ENCODE data around the gene CABP4. TPM values are rescaled to one million over a fixed set of nuclear protein-coding genes. Genes with fewer than 3 reads are reported as not detected.

Gene CABP4
- total RNA-seq, 4 donors from 2014 or later, result 0.19 to 0.55 (median 0.30) TPM

DNA sequence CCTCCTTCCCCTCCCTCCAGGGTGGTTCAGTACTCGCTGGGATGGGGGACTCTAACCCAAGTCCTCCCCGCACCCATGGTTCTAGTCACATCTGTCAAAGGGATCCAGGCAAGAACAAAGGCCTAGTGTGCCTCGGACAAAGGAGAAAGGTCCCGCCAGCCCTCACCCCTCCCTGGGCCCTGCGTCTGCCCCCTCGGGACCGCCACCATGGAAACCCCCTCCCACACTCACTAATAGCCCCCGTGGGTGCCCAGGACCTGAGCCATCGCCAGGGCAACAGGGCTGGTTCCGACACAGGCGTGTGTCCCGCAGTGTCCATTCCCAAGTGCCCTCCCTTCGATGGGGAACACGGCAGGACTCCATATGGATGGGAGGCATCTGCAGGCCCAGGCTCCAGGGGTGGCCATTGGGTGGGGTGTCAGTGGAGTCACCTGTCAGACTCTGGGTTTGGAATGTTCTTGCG lies 44.8 kb upstream of the CABP4 start:
- DNase-seq (no peak), ATAC-seq (no peak)
- Histone ChIP-seq H3K27me3 (peaks cover 17 to 31% (median 25%) of the 10 kb centered on the region in 3 donors), H3K4me1 (peaks cover 0 to 6% of the 10 kb centered on the region in 2 donors), H3K9me3 (no peaks in the 10 kb centered on the region), H3K36me3 (no peaks in the 10 kb centered on the region), H3K27ac (no peak overlapping the region), H3K4me3 (no peak overlapping the region)
- in situ Hi-C loops (cut with MboI; ENCODE audit: low sequenced_read_pairs in 4 of 4) (no loop called here), intact Hi-C loops (cut with DNase I; ENCODE audit: low total_unique reads) (no loop called here)
- TF ChIP-seq POLR2A (IDR thresholded peaks at IDR 0.05), result no peak
- TF ChIP-seq, protein P1, sequence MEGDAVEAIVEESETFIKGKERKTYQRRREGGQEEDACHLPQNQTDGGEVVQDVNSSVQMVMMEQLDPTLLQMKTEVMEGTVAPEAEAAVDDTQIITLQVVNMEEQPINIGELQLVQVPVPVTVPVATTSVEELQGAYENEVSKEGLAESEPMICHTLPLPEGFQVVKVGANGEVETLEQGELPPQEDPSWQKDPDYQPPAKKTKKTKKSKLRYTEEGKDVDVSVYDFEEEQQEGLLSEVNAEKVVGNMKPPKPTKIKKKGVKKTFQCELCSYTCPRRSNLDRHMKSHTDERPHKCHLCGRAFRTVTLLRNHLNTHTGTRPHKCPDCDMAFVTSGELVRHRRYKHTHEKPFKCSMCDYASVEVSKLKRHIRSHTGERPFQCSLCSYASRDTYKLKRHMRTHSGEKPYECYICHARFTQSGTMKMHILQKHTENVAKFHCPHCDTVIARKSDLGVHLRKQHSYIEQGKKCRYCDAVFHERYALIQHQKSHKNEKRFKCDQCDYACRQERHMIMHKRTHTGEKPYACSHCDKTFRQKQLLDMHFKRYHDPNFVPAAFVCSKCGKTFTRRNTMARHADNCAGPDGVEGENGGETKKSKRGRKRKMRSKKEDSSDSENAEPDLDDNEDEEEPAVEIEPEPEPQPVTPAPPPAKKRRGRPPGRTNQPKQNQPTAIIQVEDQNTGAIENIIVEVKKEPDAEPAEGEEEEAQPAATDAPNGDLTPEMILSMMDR (IDR thresholded peaks at IDR 0.05 in 4 of 5, conservative IDR thresholded peaks at IDR 0.05 in 1 of 5), result no peak

DNA sequence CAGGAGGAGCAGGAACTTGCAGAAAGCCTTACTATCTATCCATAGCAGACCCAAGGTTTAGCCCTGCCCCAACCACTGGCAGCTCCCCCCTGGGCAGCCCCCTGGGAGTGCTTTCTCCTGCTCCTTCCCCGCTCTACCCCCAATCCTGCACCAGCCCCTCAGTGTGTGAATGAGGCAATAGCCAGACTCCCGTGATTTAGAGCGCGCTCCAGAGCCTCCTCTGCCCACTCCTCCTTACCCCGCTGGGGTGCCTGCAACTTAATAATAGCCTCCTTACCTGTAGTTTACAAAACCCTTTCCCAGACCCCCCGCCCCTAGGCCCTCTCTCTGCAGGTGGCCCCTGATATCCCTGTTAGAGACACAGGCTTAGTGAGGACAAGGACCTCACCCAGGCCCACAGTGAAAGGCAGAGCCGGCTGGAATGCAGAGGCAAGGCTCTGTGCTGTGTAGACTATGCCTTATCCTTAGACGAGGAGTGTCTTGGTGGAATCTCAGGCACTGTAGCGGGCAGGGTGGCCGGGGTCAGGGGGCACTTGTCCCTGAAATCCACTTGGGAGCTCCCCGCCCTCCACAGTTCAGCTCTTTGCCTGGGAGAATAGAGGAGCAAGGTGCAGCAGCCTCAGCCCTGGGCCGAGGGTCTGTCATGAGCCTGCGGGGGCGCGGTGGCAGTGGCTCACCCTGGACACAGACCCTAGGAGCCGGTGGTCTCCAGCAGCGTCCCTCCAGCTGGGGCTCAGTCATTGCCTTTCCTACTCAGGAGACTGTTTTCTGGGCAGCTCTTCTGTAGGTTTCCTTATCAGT lies 44.0 kb upstream of the CABP4 start:
- no peaks in the 10 kb centered on the region for H3K36me3 ChIP-seq
- no peaks in the 10 kb centered on the region for H3K9me3 ChIP-seq
- H3K27me3 ChIP-seq, result peaks cover 17 to 31% (median 25%) of the 10 kb centered on the region in 3 donors
- intact Hi-C loops (cut with DNase I; ENCODE audit: low total_unique reads), result no loop called here
- no peak for ATAC-seq
- no peak overlapping the region for H3K27ac ChIP-seq
- TF ChIP-seq POLR2A (IDR thresholded peaks at IDR 0.05), result no peak
- TF ChIP-seq, protein P1 (IDR thresholded peaks at IDR 0.05 in 4 of 5, conservative IDR thresholded peaks at IDR 0.05 in 1 of 5), result no peak
- DNase-seq, result no peak
- H3K4me1 ChIP-seq, result peaks cover 4 to 11% of the 10 kb centered on the region in 2 donors
- no peak overlapping the region for H3K4me3 ChIP-seq
- in situ Hi-C loops (cut with MboI; ENCODE audit: low sequenced_read_pairs in 4 of 4), result no loop called here

DNA sequence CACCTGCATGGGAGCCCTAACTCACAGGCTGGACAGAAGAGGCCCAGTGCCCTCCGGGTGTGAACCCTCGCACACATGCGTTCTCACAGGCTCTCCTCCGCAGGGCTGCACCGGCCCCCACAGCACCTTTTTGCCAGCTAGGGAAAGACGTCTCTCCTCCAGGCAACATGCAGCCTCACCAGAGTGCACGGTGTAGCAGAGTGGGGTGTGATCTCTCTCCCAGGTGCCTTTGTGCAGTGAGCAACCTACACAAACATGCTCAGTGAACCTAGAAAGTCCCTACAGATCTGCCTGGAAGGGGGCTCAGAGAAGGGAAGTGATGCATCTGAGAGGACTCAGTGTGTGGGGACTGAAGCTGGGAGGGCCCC lies 43.4 kb upstream of the CABP4 start:
- no peaks in the 10 kb centered on the region for H3K9me3 ChIP-seq
- peaks cover 10 to 17% of the 10 kb centered on the region in 2 donors for H3K4me1 ChIP-seq
- H3K36me3 ChIP-seq, result no peaks in the 10 kb centered on the region
- DNase-seq, result no peak
- TF ChIP-seq, protein P1 (IDR thresholded peaks at IDR 0.05 in 4 of 5, conservative IDR thresholded peaks at IDR 0.05 in 1 of 5), result no peak
- TF ChIP-seq POLR2A (IDR thresholded peaks at IDR 0.05), result no peak
- peaks cover 17 to 31% (median 25%) of the 10 kb centered on the region in 3 donors for H3K27me3 ChIP-seq
- intact Hi-C loops (cut with DNase I; ENCODE audit: low total_unique reads), result no loop called here
- H3K4me3 ChIP-seq, result no peak overlapping the region
- in situ Hi-C loops (cut with MboI; ENCODE audit: low sequenced_read_pairs in 4 of 4), result no loop called here
- no peak overlapping the region for H3K27ac ChIP-seq
- ATAC-seq, result no peak

DNA sequence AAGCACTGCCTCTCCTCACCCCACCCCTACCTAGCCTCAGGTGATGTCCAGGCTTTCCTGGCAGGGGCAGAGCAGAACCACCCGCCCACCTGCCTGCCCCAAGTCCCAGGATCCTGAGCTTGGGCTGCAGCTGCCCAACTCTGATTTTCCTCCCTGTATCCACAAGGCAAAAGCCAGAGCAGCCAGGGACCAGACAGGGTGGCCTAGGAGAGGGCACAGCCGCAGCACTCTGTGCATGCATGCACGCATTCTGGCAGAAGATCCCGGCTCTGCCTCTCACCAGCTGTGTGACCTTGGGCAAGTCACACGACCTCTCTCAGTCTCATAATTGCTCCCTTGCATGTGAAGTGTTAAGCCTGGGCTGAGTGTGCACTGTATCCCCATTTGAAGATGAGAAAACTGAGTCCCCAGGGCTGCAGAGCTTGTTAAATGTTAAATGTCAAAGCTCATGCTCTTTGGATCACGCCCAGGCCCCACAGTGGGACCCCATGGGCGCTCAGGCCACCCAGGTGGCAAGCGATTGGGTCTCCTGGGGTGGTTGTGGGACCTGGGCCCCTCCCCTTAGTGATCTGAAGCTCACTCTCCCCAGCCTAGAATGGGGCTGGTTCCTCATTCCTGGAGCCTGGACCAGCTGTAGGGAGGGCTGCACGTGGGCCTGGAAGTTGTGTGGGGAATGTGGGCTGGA lies 42.5 kb upstream of the CABP4 start:
- ATAC-seq (no peak), DNase-seq (no peak)
- no peak for TF ChIP-seq POLR2A (IDR thresholded peaks at IDR 0.05)
- TF ChIP-seq, protein P1 (IDR thresholded peaks at IDR 0.05 in 4 of 5, conservative IDR thresholded peaks at IDR 0.05 in 1 of 5), result no peak
- H3K27me3 ChIP-seq, result peaks cover 17 to 31% (median 25%) of the 10 kb centered on the region in 3 donors
- H3K4me1 ChIP-seq, result peaks cover 18 to 25% of the 10 kb centered on the region in 2 donors
- H3K4me3 ChIP-seq, result no peak overlapping the region
- H3K9me3 ChIP-seq, result no peaks in the 10 kb centered on the region
- H3K36me3 ChIP-seq, result no peaks in the 10 kb centered on the region
- intact Hi-C loops (cut with DNase I; ENCODE audit: low total_unique reads), result no loop called here
- in situ Hi-C loops (cut with MboI; ENCODE audit: low sequenced_read_pairs in 4 of 4), result no loop called here
- H3K27ac ChIP-seq, result no peak overlapping the region
